Activated CD4-positive, alpha-beta T cell treated with anti-CD3 and anti-CD28 coated beads, Interleukin-2, amount 50 U/mL, for 24 hours (primary cell): ENCODE measurements around the gene THADA.
"Not testable (repeated sequence)": the region's sequence is repeated elsewhere in the genome, so short reads cannot be mapped to it uniquely, and the experiment has no call there.

Experiments
- DNase-seq, 2 donors: peaks; one replicate each; pipeline ENCODE4 v3.0.0-alpha.2; 2020; ENCODE audit warnings: low read depth in 1 of 2, low spot score in 1 of 2

The THADA gene

DNA sequence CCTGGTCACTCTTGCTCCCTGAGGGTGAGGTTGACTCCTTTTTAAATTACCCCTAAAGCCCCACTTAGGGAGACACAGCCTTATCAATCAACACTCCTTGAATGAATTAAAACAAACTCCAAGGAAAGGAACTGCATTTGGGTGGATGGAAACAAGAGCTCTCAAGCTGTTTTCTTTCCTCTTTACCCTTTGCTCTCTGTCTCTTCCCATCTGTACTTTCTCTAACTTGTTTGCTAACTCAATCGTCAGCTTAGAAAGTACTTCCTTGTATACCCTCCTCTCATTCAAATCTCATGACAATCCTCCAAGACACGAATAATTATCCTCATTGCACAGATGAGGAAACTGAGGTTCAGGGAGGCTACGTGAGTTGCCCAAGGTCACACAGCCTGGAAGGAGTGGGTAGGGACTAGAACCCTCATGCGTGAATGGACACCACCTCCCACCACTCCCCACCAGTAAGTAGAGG, 402.2 kb downstream of the THADA start:
- DNase-seq = no peak

- DNase-seq = no peak
Measured at GRCh38 chr2:43192744-43193651, 402.8 kb downstream of the THADA start.

GRCh38 chr2:43191947-43192516, 403.8 kb downstream of the THADA start:
- no peak for DNase-seq

GRCh38 chr2:43190311-43191052, 405.4 kb downstream of the THADA start:
- DNase-seq = no peak

DNA sequence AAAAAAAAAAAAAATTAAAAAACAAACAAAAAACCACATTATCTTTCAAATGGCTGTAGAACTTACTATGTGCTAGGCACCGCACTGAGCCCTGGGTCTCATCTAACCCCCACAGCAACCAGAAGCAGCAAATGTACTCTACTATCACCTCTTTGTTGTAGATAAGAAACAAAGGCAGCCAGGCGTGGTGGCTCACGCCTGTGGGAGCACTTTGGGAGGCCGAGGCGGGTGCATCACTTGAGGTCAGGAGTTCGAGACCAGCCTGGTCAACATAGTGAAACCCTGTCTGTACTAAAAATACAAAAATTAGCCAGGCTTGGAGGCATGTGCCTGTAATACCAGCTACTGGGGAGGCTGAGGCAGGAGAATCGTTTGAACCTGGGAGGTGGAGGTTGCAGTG, 406.0 kb downstream of the THADA start:
- not testable (repeated sequence) for DNase-seq

DNA sequence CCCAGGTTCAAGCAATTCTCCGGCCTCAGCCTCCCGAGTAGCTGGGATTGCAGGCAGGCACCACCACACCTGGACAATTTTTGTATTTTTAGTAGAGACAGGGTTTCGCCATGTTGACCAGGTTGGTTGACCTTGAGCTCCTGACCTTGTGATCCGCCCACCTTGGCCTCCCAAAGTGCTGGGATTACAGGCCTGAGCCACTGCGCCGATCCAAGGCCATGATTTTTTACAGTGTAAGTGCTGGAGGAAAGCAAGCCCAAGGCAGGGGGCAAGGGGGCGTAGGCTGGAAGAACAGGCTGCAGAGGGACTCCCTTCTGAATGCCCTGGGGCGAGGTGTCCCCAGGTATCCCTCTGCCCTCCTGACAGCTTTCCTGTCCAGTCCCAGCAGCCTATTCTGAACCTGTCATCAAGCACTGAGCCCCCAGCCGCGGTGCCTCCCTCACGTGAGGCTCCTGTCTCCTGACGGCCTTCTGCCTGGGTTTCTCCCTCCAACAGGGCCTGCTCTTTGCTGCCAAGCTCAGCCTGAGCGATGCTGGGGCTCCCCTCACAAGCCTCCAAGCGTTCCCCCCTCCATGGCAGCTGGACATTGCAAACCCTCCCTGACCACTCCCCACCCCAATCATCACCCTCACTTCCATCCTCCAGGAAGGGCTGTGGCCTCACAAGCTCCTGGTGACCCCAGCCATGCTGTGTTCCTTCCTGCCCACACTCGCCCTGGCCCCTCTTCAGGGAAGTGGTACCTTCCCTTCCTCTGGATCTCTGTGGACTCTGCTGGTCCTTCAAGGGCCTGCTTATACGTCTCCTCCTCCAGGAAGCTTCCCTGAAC, 407.1 kb downstream of the THADA start:
- no peak for DNase-seq

DNA sequence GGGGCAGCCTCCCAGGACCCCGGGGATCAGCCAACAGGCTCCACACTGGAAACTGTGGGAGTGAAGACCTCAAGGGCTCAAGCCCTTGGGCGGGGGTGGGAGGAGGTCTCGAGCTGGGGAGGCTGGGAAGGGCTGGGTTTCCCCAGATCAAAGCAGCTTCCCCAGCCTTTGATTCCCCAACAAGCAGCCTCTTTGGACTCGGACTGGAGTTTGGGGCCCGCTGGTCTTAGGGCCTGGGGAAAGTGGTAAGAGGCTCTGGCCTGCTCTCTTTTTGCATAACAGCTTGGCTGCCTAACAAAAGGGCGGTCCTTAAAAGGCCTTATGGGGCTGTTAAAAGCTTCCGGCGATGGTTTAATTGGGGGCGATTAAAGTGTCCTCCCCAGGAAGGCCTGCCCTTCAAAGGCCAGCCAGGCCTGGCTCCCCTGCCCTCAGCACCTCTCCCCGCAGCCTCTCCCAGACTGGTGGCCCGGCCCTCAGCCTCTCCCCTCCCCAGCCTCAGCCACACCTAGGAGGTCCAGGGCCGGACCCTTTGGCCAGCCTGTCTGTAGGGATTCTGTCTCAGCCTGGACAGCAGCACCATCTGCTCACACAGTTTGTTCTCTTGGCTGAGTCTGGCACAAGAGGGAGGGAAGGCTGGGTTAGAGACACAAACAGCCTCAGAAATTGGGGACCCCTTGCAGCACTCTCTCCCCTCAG, 409.0 kb downstream of the THADA start:
- DNase-seq = no peak

GRCh38 chr2:43186321-43186678, 409.5 kb downstream of the THADA start:
- no peak for DNase-seq

DNA sequence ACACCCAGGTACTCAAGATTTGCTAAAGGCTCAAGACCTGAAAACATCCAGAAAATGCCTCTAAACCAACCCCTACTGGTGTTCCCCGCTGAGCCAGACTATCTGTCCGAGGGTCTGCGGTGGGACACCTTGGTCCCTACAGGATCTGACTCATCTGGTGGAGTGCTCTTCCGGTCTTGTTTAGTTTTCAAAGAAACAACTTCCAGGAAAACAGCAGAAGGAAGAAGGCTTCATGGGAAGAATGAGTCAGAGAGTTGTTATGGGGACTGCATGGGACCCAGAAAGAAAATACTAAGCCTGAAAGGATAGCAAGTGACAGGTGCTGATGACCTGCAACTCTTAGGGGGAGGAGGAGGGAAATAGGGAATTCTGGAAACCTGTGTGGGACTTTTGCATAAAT, 410.7 kb downstream of the THADA start:
- DNase-seq = no peak

- peak in 1 of 2 donors; percentile 46 for DNase-seq
Measured at GRCh38 chr2:43184339-43184895, 411.4 kb downstream of the THADA start.

DNA sequence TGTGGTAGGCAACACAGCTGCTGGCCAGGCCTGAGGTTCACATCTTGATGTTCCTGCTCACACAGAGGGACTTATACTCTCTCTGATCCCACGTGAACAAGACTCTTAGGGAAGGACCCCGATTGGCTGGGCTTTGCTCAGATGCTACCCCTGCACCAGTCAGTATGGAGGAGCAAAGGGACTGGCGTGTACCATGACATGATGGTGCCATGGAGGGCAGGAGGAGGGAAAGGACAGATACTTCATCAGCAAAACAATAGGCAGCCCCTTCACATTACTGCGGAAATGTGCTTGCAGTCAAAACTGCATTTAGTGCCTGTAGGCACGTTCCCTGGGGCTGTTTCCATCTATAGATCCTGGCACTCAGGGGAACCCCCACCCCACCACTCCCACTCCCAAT, 412.1 kb downstream of the THADA start:
- no peak for DNase-seq

DNA sequence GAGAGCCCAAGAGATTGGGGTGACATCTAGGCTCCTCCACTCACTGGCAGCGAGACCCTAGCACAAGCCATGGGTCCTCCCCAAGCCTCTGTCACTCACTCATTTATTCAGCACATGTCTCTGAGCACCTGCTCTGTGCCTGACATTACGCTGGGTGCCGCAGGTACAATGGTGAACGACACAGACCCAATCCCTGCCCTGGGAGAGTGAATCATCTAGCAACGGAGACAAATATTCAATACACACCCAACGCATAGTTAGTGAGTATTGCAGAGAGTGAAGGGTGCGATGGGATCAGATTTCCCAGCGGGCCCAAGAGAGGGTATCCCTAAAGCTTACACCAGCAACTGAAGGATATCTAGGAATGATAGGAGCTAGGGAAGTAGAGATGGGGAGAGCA, 414.9 kb downstream of the THADA start:
- DNase-seq = no peak
